Purkinje cell (primary cell): ENCODE results near the gene SDK1. TPM values are rescaled to one million over a fixed set of nuclear protein-coding genes. Genes with fewer than 3 reads are reported as not detected.

ENCODE experiments used
- polyA plus RNA-seq: library from polyadenylated mRNA; unstranded; fragments of >200 nt; fragmentation: Nextera tagmentation; gene quantifications from 2 replicates; pipeline ENCODE4 v1.2.1, GENCODE V29; 2014

Gene SDK1, protein sequence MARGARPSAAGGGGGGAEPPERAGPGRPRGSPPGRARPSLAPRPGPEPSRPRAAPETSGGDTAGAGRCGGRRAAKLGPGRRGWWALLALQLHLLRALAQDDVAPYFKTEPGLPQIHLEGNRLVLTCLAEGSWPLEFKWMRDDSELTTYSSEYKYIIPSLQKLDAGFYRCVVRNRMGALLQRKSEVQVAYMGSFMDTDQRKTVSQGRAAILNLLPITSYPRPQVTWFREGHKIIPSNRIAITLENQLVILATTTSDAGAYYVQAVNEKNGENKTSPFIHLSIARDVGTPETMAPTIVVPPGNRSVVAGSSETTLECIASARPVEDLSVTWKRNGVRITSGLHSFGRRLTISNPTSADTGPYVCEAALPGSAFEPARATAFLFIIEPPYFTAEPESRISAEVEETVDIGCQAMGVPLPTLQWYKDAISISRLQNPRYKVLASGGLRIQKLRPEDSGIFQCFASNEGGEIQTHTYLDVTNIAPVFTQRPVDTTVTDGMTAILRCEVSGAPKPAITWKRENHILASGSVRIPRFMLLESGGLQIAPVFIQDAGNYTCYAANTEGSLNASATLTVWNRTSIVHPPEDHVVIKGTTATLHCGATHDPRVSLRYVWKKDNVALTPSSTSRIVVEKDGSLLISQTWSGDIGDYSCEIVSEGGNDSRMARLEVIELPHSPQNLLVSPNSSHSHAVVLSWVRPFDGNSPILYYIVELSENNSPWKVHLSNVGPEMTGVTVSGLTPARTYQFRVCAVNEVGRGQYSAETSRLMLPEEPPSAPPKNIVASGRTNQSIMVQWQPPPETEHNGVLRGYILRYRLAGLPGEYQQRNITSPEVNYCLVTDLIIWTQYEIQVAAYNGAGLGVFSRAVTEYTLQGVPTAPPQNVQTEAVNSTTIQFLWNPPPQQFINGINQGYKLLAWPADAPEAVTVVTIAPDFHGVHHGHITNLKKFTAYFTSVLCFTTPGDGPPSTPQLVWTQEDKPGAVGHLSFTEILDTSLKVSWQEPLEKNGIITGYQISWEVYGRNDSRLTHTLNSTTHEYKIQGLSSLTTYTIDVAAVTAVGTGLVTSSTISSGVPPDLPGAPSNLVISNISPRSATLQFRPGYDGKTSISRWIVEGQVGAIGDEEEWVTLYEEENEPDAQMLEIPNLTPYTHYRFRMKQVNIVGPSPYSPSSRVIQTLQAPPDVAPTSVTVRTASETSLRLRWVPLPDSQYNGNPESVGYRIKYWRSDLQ (N-terminal part only)
- 0.91 and 1.4 TPM in 2 replicates for polyA plus RNA-seq

GRCh38 chr7:3300651-3301448 is at the start of gene SDK1:
Gene SDK1 (plus strand): TSS chr7:3301252. CDS start chr7:3301587, 335 bp downstream.

